ENCODE measurements around the gene HSPA4. TPM values are rescaled to one million over a fixed set of nuclear protein-coding genes. Genes with fewer than 3 reads are reported as not detected.
"Not testable (repeated sequence)": the region's sequence is repeated elsewhere in the genome, so short reads cannot be mapped to it uniquely, and the experiment has no call there.

The HSPA4 gene
- total RNA-seq: 22.9 TPM

DNA sequence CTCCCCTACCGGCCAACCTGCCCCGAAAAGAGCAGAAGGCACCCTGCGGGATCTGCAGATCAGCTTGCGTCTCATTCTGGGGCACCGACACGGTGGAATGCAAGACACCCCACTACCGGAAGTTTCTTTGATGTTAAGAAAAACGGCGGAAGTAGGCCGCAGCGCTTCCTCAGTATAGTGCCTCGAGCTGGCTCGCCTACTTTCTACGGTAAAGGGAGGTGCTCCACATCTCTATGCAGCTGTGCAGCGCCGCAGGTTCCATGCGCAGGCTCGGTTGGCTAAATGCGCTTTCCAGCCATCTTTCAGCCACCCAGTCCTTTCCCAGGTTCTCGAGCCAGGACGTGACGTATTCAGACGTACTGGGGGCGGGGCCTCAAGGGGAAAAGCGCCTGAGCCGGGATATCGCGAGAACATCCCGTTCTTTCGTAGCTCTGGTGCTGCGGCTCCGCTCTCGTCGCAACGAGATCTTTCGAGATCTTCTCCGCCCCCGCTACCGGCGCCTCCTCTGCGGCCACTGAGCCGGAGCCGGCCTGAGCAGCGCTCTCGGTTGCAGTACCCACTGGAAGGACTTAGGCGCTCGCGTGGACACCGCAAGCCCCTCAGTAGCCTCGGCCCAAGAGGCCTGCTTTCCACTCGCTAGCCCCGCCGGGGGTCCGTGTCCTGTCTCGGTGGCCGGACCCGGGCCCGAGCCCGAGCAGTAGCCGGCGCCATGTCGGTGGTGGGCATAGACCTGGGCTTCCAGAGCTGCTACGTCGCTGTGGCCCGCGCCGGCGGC lies at the start of gene HSPA4:
Gene HSPA4, plus strand, starts transcription at position 472 of the 775 bp plus-strand sequence. Its CDS starts 238 bp downstream, at position 710.
- peak; percentile 98 to 99 (median 99) for DNase-seq (ENCODE audit: low read depth in 2 of 3, low spot score in 2 of 3)

DNA sequence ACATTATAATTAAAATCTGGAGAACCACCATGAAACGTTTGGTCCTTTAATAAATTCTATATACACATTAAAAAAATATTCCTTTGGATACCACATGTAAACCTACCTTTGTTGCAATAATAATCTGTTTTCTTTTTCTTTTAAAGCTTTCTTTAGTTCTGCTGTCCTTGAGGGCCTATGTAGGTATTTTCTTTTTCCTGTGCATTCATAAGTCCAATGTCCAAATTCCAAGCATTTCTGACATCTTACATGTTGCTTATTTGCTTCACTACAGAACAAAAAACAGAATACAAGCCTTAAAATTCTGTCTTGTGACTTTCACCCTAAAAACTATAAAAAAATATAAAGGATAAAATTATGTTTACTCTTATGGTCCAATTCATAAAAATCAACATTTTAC lies 45.2 kb upstream of the HSPA4 start:
- DNase-seq (ENCODE audit: low read depth in 2 of 3, low spot score in 2 of 3): no peak

DNA sequence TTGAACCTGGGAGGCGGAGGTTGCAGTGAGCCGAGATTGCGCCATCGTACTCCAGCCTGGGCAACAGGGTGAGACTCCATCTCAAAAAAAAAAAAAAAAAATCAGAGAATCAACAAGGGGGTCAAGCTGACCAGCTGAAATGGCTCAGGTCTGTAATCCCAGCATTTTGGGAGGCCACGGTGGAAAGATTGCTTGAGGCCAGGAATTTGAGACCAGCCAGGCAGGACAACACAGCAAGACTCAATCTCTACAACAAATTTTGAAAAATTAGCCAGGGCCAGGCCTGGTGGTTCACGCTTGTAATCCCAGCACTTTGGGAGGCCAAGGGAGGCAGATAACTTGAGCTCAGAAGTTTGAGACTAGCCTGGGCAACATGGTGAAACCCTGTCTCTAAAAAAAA lies 43.4 kb upstream of the HSPA4 start:
- DNase-seq (ENCODE audit: low read depth in 2 of 3, low spot score in 2 of 3): not testable (repeated sequence)

DNA sequence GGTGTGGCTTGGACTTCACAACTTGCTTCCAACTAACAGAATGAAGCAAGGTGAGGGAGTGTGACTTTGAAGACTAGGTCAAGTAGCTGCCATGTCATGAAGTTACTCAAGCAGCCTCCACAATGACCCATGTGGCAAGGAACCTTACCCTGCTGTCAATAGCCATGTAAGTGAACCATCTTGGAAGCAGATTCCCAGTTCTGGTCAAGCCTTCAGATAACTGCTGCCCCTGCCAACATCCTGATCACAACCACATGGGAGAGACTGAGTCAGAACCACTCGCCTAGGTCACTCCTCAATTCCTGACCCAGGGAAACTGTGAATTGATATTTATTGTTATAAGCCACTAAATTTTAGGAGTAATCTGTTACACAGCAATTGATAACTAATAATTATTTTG lies 36.3 kb upstream of the HSPA4 start:
- no peak for DNase-seq (ENCODE audit: low read depth in 2 of 3, low spot score in 2 of 3)

DNA sequence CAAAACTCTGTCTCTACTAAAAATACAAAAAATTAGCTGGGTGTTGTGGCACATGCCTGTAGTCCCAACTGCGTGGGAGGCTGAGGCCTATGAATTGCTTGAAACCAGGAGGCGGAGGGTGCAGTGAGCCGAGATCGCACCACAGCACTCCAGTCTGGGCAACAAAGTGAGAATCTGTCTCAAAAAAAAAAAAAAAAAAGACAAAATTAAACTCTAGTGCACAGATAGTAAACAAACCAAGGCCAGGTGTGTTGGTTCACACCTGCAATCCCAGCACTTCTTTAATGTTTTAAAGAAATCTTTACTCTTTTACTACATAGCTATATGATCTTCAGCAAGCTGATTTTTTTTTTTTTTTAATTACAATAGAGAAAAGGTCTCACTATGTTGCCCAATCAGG lies 33.8 kb upstream of the HSPA4 start:
- DNase-seq (ENCODE audit: low read depth in 2 of 3, low spot score in 2 of 3): no peak

DNA sequence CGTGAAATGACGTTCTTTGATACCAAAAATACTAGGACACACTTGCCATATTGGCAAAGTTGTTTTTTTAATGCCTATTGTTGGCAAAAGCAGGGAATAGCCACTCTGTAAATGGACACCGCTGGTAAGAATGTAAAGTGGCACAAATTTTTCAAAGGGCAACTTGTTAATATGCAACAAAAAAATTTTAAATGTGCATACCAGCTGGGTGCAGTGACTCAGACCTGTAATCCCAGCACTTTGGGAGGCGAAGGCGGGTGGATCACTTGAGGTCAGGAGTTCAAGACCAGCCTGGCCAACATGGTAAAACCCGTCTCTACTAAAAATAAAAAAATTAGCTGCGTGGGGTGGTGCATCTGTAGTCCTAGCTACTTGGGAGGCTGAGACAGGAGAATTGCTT lies 32.3 kb upstream of the HSPA4 start:
- not testable (repeated sequence) for DNase-seq (ENCODE audit: low read depth in 2 of 3, low spot score in 2 of 3)

DNA sequence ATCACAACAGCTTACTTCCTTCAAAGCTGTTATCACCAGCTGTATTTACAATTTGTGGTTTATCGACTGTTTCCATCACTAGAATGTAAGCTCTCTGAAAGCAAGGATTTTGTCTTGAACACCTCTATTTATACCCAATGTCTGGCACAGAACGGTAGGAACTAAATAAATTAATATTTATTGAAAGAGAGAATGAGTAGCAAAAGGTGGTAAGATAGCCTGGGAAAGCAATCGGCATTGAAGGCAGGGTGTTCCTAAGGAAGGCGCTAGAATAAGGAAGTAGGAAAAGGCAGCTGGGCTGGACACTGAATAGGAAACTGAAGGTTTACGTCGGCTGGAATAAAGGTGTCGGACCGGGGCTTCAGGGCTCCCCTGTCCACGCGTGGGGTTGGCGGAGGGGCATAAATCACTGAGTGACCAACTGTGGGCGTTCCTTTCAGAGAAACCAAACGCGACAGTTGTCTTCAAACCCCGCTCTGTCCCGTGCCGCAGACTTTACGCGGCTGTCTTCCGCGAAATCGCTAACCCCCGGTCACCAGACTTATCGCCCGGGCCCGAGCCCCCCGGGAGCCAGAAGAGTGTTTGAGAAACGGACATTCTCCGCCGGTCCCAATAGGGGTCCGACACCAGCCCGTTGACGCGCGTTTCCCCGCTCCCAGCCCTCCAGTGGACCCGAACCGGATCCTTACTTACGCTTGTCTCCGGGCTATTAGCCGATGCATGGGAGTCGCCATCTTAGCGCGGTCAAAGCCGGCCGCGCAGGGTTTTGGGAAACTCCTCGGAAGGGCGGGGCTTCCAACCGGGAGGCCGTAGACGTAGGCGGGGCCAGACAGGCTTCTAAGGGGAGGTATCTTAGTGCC lies 25.8 kb upstream of the HSPA4 start, which contains the start of gene ZCCHC10:
Gene ZCCHC10, minus strand, starts transcription at position 746 of the 860 bp plus-strand sequence. Its CDS starts 12 bp downstream, at position 734.
- peak; percentile 65 to 97 (median 96) for DNase-seq (ENCODE audit: low read depth in 2 of 3, low spot score in 2 of 3)

DNA sequence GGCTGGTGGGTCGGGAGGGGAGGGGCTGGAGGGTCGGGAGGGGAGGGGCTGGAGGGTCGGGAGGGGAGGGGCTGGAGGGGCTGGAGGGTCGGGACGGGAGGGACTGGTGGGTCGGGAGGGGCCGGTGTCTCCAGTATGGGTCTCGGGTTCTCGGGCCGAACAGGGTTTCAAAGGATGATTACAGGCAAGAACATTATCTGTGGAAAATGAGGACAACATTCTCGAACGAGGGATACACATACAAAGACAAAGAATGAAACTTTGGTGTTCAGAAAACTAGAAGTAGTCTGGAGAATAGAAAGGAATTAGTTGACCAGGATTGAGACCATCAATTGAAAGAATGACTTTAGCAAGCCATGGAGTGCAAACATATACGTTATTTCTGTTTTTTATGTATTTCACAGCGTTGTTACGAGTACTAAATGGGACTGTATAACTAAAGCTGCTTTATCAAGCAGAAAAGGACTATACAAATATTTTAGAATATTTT lies 25.1 kb upstream of the HSPA4 start:
- DNase-seq (ENCODE audit: low read depth in 2 of 3, low spot score in 2 of 3): no peak

DNA sequence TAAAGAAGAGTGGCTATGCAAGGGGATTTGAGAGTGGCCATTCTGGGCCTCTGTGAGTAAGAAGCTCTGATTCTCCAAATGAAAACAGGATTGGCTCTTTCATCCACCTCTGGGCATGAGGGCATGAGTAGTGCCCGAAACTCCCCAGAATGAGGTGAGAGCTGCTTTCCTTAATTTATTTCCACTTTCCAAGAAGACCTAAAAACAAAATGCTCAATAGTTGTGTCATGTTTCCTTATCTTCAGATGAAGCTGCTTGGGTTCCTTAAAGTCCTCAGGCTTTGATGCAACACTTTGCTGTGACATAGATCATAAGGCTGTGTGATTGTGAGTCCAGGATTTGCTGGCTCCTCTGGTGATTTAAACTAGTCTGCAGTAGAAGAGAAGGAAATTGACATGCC lies 22.4 kb upstream of the HSPA4 start:
- no peak for DNase-seq (ENCODE audit: low read depth in 2 of 3, low spot score in 2 of 3)

DNA sequence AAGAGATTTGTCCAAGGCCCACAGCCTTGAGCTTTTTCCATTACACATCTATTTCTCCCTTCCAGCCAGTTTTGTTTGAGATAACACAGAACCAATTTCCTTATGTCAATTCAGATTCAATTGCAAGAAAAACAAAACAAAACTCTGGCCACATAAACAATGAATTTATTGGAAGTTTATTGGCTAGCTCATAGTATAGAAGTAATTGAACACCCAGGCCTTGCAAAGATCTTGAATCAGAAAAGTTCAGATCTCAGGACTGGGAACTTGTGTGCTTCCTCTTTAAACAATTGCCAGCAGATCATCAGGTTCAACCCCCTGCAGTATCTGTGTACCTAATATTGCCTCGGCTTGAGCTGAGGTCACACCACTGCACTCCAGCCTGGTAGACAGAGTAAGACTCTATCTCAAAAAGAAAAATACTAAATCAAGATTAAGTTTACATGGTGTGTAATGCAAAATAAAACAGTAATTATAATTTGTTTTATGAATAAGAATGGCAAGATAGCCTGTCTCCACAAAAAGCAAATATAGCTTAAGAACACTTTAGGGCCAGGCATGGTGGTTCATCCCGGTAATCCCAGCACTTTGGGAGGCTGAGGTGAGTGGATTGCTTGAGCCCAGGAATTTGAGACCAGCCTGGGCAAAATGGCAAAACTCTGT lies 21.3 kb upstream of the HSPA4 start:
- DNase-seq (ENCODE audit: low read depth in 2 of 3, low spot score in 2 of 3): no peak

DNA sequence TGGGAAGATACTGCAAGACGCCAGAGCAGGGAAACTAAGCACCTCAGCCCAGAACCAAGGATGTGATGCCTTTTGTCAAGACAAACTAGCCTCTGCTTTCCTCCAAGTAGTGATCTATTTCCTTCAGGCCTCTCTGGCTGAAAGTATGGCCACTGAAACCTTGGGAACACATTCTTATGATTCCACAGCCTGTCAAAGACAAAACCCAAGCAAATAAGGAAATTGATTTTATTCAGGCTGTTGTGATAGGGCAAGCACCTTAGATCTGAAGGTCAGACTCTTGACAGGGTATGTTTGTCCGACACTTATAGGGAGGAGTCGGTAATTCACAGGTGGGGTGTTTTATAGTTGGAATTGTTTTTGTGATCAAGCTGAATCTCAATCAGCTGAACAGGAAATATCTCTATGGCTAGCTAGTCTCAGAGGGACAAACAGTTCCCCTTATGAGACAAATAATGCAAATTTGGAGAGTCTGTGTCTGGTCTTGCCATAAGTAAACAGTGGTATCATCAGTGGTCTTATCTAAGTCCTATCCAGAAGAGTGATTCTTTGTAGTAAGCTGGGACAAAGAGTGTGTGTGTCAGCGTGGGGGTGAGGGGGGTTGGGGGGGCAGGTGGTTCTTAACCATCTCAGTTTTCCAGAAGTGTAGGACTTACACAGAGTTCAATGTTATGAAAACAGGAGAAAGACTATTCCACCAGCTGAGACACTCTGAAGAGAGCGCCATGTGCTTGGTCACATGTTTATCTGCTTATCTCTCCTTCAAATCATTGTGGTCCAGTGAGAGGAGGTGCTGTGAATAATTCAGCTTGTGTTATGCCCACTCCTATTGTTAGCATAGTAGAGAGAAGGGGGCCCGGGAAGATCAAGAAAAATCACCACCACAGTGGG lies 18.7 kb upstream of the HSPA4 start:
- DNase-seq (ENCODE audit: low read depth in 2 of 3, low spot score in 2 of 3): peak in 2 of 3 donors; percentile 26 to 57

DNA sequence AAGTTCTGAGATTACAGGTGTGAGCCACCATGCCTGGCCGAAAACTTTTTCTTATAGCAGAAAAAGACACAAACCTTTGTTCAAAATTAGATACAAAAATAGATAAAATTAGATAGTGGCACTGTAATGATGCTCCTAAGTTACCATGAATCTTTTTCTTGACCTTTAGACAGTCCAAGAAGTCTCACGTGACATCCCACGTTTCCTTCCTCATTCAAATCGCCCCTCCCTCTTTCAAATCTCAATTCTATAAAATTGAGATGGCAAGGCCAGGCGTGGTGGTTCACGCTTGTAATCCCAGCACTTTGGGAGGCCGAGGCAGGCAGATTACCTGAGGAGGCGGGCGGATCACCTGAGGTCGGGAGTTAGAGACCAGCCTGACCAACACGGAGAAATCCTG lies 17.7 kb upstream of the HSPA4 start:
- no peak for DNase-seq (ENCODE audit: low read depth in 2 of 3, low spot score in 2 of 3)

DNA sequence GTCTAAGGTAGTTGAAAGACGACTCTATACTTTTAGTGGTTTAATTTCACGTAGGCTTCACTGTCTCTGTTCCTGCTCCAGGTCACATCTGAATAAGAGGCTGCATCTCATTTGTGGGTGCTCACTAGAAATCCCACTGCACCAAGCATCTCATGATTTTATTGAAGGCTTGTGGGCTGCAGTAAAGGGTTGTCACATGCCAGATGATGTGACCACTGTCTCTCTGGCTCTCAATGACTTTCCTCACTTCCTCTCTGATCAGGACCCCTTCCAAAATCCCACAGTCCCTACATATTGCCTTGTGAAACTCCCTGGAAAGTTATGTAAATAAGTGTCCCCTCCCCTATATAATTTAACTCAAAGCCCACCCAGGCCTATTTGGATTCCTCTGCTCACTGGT lies 16.6 kb upstream of the HSPA4 start:
- no peak for DNase-seq (ENCODE audit: low read depth in 2 of 3, low spot score in 2 of 3)

DNA sequence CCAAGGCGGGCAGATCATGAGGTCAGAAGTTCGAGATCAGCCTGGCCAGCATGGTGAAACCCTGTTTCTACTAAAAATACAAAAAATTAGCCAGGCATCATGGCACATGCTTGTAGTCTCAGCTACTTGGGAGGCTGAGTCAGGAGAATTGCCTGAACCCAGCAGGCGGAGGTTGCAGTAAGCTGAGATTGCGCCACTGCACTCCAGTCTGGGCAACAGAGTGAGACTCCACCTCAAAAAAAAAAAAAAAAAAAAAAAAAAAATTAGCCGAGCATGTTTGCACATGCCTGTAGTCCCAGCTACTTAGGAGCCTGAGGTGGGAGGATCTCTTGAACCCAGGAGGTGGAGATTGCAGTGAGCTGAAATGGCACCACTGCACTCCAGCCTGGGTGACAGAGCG lies 15.1 kb upstream of the HSPA4 start:
- not testable (repeated sequence) for DNase-seq (ENCODE audit: low read depth in 2 of 3, low spot score in 2 of 3)

DNA sequence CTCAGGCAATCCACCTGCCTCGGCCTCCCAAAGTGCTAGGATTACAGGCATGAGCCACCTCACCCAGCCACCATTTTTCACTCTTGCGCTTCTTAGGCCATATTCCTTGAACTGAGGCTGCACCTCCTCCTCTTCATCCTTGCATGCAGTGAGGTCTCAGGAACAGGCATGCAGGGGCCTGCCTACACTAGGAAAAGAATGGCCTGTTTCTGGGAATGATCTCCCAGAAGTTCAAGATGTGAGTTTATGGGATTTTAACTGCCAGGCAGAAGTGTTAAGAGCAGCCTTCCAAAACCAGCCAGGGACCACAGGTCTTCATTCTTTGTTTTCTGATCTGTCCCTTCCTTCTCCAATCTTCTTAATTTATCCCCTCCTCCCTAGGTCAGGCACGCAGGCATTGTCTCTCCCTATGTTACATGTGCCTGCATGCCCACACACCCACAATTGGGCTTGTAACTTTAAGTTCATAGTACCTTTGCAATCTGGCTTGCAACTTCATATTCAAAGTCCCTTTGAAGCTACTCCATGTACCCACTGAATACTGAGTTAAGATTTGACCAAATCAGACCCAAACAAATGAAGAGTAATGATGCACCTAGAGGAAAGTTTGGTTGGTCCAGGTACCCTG lies 10.5 kb upstream of the HSPA4 start:
- DNase-seq (ENCODE audit: low read depth in 2 of 3, low spot score in 2 of 3): no peak

DNA sequence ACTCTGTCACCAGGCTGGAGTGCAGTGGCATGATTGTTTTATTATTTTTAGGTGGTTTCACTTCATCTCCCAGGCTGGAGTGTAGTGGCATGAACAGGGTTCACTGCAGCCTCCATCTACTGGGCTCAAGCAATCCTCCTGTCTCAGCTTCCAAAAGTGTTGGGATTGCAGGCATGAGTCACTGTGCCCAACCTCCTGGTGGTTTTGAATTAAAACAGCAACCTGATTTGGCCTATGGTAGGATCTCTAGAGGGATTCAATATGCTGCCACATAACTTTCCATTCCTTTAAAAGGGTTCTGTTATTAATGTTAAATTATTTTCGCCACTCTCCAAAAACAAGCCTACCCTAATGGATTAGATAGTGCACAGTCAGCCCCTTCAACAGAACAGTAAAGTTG lies 9.9 kb upstream of the HSPA4 start:
- no peak for DNase-seq (ENCODE audit: low read depth in 2 of 3, low spot score in 2 of 3)

DNA sequence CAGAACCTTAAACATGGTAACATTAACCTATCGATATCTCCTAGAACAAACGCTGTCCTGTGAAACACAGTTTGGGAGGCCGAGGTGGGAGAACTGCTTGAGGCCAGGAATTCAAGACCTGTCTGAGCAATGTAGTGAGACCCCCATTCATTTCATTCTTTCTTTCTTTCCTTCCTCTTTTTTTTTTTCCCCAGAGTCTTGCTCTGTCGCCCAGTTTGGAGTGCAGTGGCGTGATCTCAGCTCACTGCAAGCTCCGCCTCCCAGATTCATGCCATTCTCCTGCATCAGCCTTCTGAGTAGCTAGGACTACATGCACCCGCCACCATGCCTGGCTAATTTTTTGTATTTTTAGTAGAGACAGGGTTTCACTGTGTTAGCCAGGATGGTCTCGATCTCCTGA lies 5.3 kb upstream of the HSPA4 start:
- not testable (repeated sequence) for DNase-seq (ENCODE audit: low read depth in 2 of 3, low spot score in 2 of 3)

DNA sequence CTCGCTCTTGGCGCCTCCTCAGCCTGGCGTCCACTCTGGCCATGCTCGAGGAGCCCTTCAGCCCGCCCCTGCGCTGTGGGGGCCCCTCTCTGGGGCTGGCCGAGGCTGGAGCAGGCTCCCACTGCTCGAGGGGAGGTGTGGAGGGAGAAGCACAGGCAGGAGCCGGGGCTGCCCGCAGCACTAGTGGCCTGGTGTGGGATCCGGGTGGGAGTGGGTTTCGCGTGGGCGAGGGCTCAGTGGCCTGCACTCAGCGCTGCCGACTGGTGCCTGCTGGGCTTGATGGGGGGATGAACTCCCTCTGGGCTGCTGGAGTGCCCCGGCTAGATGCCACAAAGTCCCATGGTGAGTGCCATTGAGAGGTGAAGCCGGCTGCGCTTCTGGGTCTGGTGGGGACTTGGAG lies 4.4 kb upstream of the HSPA4 start:
- no peak for DNase-seq (ENCODE audit: low read depth in 2 of 3, low spot score in 2 of 3)

DNA sequence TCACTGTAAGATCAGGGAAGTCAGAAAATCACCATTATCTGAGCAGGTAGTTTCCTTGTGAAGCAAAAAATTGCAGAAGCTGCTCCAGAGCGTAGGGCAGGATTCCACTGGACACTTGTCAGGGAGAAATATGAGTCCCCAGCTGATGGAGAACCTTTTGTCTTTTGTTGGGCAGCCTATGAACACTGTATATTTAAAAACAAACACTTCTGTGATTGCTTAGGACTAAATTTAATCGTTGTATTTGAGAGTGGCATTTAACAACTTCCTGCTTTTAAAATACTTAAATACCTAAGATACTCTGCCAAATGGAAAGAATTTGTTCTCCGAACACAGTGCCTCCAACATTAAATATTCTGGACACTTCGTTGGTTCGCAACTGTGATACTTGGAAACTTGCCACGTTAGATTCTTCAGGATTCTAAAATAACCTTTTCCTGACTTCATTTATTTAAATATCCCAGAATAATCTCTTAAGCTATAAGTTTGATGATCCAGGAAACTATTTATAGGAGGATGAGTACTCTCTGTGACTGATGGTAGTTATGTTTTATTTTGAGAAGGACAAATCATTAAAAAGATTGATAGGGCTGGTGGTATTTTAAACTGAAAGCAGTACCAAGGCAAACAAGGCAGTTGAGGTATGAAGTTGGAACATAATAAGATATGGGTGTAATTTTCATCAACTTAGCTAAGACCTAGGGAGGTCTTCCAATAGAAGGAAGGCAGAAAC lies 2.7 kb upstream of the HSPA4 start:
- no peak for DNase-seq (ENCODE audit: low read depth in 2 of 3, low spot score in 2 of 3)

Data from hematopoietic multipotent progenitor cell (in vitro differentiated cells).